D721Med (cell line): ENCODE results near the gene NFATC1.

ENCODE experiments used
- DNase-seq: peaks from one replicate; pipeline ENCODE4 v3.0.0; 2011; ENCODE audit warnings: low spot score; ENCODE audit not compliant: insufficient read length
- FAIRE-seq: peaks from 2 replicates; lab custom pipeline; 2011; peaks lifted over from hg19 to GRCh38; lab: Jason Lieb, UNC
- CTCF ChIP-seq: IDR thresholded peaks from 2 replicates; pipeline ENCODE4 v1.5.1; 2012; ENCODE audit warnings: mild to moderate bottlenecking, control low read depth; ENCODE audit not compliant: insufficient read depth; ENCODE audit errors: missing control alignments

NFATC1 gene

GRCh38 chr18:79424008-79424565 lies 28.4 kb downstream of the NFATC1 start:
- no peak for TF ChIP-seq CTCF
- no peak for FAIRE-seq
- DNase-seq = no peak

GRCh38 chr18:79424880-79425568 lies 29.3 kb downstream of the NFATC1 start:
- no peak for TF ChIP-seq CTCF
- FAIRE-seq (no peak), DNase-seq (no peak)

GRCh38 chr18:79425569-79425886 lies 29.8 kb downstream of the NFATC1 start:
- no peak for FAIRE-seq
- no peak for DNase-seq
- no peak for TF ChIP-seq CTCF

- FAIRE-seq = no peak
- TF ChIP-seq CTCF = no peak
- no peak for DNase-seq
Observed at GRCh38 chr18:79426376-79427300, 30.9 kb downstream of the NFATC1 start.

GRCh38 chr18:79427368-79428225 lies 31.9 kb downstream of the NFATC1 start:
- FAIRE-seq (no peak), DNase-seq (no peak)

More at GRCh38 chr18:79427368-79428225, 31.9 kb downstream of the NFATC1 start:
- TF ChIP-seq CTCF = no peak
